GM23248 (cell line): ENCODE results near the gene CHST13.

ENCODE experiments used
- EZH2 ChIP-seq: fragments of 200-600 bp; sonication (generic); IDR thresholded peaks from 2 replicates; pipeline ENCODE4 v1.6.1; 2018; ENCODE audit warnings: antibody characterized with exemption, mild to moderate bottlenecking; ENCODE audit not compliant: insufficient read depth, poor library complexity, severe bottlenecking
- EZH2phosphoT487 ChIP-seq: fragments of 200-600 bp; sonication (generic); IDR thresholded peaks from 2 replicates; pipeline ENCODE4 v1.6.1; 2018; ENCODE audit warnings: antibody characterized with exemption, moderate library complexity, mild to moderate bottlenecking, low read depth; ENCODE audit not compliant: insufficient read depth

DNA sequence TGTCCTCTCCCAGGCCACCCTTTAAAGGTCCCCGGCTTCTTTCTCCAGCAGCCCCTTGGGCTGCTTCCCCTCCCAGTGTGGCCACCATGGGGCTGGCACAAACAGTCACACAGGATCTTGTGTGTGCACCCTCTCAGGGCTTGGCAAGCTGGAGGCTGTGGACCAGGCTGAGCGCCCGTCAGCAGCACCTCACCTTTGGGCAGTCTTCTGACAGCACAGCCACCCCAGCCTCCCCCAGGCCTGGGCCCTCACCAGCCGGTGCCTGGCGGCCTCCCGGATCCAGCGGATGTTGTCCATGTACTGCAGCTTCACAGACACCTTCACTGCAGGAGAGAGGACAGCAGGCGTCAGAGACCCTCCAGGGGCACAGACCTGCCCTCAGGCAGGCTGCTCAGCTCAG is 28.2 kb upstream of the CHST13 start:
- TF ChIP-seq EZH2 (no peak), EZH2phosphoT487 (no peak)
